MM.1S (cell line): Measurements from ENCODE around the gene TSEN34.

Experiments used
- DNase-seq: peaks from one replicate; pipeline ENCODE4 v3.0.0-alpha.2; 2015
- H2AFZ ChIP-seq: fragments of 300-600 bp; sonication (generic); 2 replicates; pipeline ENCODE4 v1.6.0; 2016; ENCODE audit warnings: antibody characterized with exemption, low read length
- H3F3A ChIP-seq: fragments of 300-600 bp; sonication (generic); 2 replicates; pipeline ENCODE4 v1.6.1; 2016; ENCODE audit warnings: mild to moderate bottlenecking, antibody characterized with exemption, low read length, moderate library complexity, mixed read lengths; ENCODE audit not compliant: insufficient read depth
- H3K27ac ChIP-seq: fragments of 300-600 bp; sonication (generic); 2 replicates; pipeline ENCODE4 v1.5.1; 2016; ENCODE audit warnings: mild to moderate bottlenecking, low read length
- H3K27me3 ChIP-seq: fragments of 300-600 bp; sonication (generic); replicated peaks from 2 replicates; pipeline ENCODE4 v1.6.0; 2016; ENCODE audit warnings: low read length; ENCODE audit not compliant: insufficient read depth
- H3K36me3 ChIP-seq: fragments of 300-600 bp; sonication (generic); replicated peaks from 2 replicates; pipeline ENCODE4 v1.6.1; 2016; ENCODE audit warnings: mild to moderate bottlenecking, low read length, mixed read lengths; ENCODE audit not compliant: insufficient read depth
- H3K4me1 ChIP-seq: fragments of 300-600 bp; sonication (generic); 2 replicates; pipeline ENCODE4 v1.6.1; 2016; ENCODE audit warnings: low read length, mixed read lengths
- H3K4me2 ChIP-seq: fragments of 300-600 bp; sonication (generic); 2 replicates; pipeline ENCODE4 v1.6.0; 2016; ENCODE audit warnings: low read depth, low read length
- H3K4me3 ChIP-seq: fragments of 300-600 bp; sonication (generic); 2 replicates; pipeline ENCODE4 v1.5.1; 2016; ENCODE audit warnings: low read length, mixed read lengths
- H3K79me2 ChIP-seq: fragments of 300-600 bp; sonication (generic); 2 replicates; pipeline ENCODE4 v1.6.1; 2016; ENCODE audit warnings: mixed run types, low read length, mixed read lengths
- H3K9ac ChIP-seq: fragments of 300-600 bp; sonication (generic); 2 replicates; pipeline ENCODE4 v1.6.1; 2016; ENCODE audit warnings: low read length, mixed read lengths
- H3K9me2 ChIP-seq: fragments of 300-600 bp; sonication (generic); replicated peaks from 2 replicates; pipeline ENCODE4 v1.6.1; 2016; ENCODE audit warnings: mild to moderate bottlenecking, low read length, mixed read lengths; ENCODE audit not compliant: insufficient read depth
- H3K9me3 ChIP-seq: fragments of 300-600 bp; sonication (generic); replicated peaks from 2 replicates; pipeline ENCODE4 v1.6.1; 2016; ENCODE audit warnings: mild to moderate bottlenecking, low read length, mixed read lengths; ENCODE audit not compliant: insufficient read depth
- H4K20me1 ChIP-seq: fragments of 300-600 bp; sonication (generic); 2 replicates; pipeline ENCODE4 v1.6.1; 2016; ENCODE audit warnings: mild to moderate bottlenecking, low read length, moderate library complexity, mixed read lengths; ENCODE audit not compliant: insufficient read depth
- CTCF ChIP-seq: fragments of 300-600 bp; sonication (generic); IDR thresholded peaks from 2 replicates; pipeline ENCODE4 v1.5.1; 2016; ENCODE audit warnings: antibody characterized with exemption, low read length, mixed read lengths
- EZH2 ChIP-seq: fragments of 300-600 bp; sonication (generic); optimal IDR thresholded peaks from 2 replicates; pipeline ENCODE3; 2017; ENCODE audit warnings: low read depth, mild to moderate bottlenecking, antibody characterized with exemption, low read length, mixed read lengths
- EZH2phosphoT487 ChIP-seq: fragments of 300-600 bp; sonication (generic); IDR thresholded peaks from 2 replicates; pipeline ENCODE4 v1.6.1; 2018; ENCODE audit warnings: antibody characterized with exemption, low read length

TSEN34 gene

GRCh38 chr19:54164369-54165068, 26.6 kb upstream of the TSEN34 start:
- H3K4me2 ChIP-seq: no peak overlapping the region
- DNase-seq: no peak
- TF ChIP-seq EZH2: no peak
- TF ChIP-seq CTCF: no peak
- no peak for TF ChIP-seq EZH2phosphoT487

GRCh38 chr19:54165222-54165621, 25.9 kb upstream of the TSEN34 start:
- H3K4me2 ChIP-seq: no peak overlapping the region
- H3K4me1 ChIP-seq: peaks cover 10% of the 10 kb centered on the region
- H3K9me2 ChIP-seq: no peaks in the 10 kb centered on the region
- H3K9ac ChIP-seq: no peak overlapping the region
- H3K9me3 ChIP-seq: no peaks in the 10 kb centered on the region
- H4K20me1 ChIP-seq: no peaks in the 10 kb centered on the region
- H3K27me3 ChIP-seq: peaks cover 24% of the 10 kb centered on the region
- no peak overlapping the region for H3K4me3 ChIP-seq
- TF ChIP-seq CTCF: no peak
- TF ChIP-seq EZH2: no peak
- no peak for TF ChIP-seq EZH2phosphoT487
- peaks cover 5% of the 10 kb centered on the region; the same call in 1 of the 2 replicates for H3K79me2 ChIP-seq
- no peak for DNase-seq
- H3K36me3 ChIP-seq: no peaks in the 10 kb centered on the region
- H3K27ac ChIP-seq: no peak overlapping the region
- H2AFZ ChIP-seq: no peak overlapping the region
- H3F3A ChIP-seq: no peaks in the 10 kb centered on the region

More at GRCh38 chr19:54164369-54165068, 26.6 kb upstream of the TSEN34 start:
- H3K4me3 ChIP-seq: no peak overlapping the region
- H3K79me2 ChIP-seq: peaks cover 5% of the 10 kb centered on the region; the same call in 1 of the 2 replicates
- no peak overlapping the region for H3K9ac ChIP-seq
- no peak overlapping the region for H3K27ac ChIP-seq
- peaks cover 24% of the 10 kb centered on the region for H3K27me3 ChIP-seq
- H3K4me1 ChIP-seq: peaks cover 10% of the 10 kb centered on the region
- H3K36me3 ChIP-seq: no peaks in the 10 kb centered on the region
- no peaks in the 10 kb centered on the region for H3F3A ChIP-seq
- H2AFZ ChIP-seq: no peak overlapping the region
- no peaks in the 10 kb centered on the region for H4K20me1 ChIP-seq
- H3K9me2 ChIP-seq: no peaks in the 10 kb centered on the region
- H3K9me3 ChIP-seq: no peaks in the 10 kb centered on the region

- H3K4me2 ChIP-seq: peak overlapping the region; percentile 76; the same call in 1 of the 2 replicates
- H3K36me3 ChIP-seq: no peaks in the 10 kb centered on the region
- H3K27me3 ChIP-seq: peaks cover 24% of the 10 kb centered on the region
- no peaks in the 10 kb centered on the region for H3F3A ChIP-seq
- H3K9me3 ChIP-seq: no peaks in the 10 kb centered on the region
- H2AFZ ChIP-seq: no peak overlapping the region
- no peaks in the 10 kb centered on the region for H4K20me1 ChIP-seq
- peaks cover 4% of the 10 kb centered on the region; the same call in 1 of the 2 replicates for H3K4me1 ChIP-seq
- H3K9ac ChIP-seq: no peak overlapping the region
- TF ChIP-seq CTCF (peak; percentile 72), EZH2phosphoT487 (no peak), EZH2 (no peak)
- no peaks in the 10 kb centered on the region for H3K79me2 ChIP-seq
- no peaks in the 10 kb centered on the region for H3K9me2 ChIP-seq
- H3K4me3 ChIP-seq: no peak overlapping the region; the same call in 1 of the 2 replicates
- DNase-seq: peak; percentile 79
- no peak overlapping the region for H3K27ac ChIP-seq
Measured at GRCh38 chr19:54168174-54168917, 22.8 kb upstream of the TSEN34 start.
